HG02938 (cell line): ENCODE results near the gene GRIN1.

Experiments
- ATAC-seq: cut with Tn5 transposase; IDR thresholded peaks from one replicate; pipeline ENCODE4 v1.9.1; 2021; ENCODE audit warnings: mild to moderate bottlenecking, moderate library complexity; ENCODE audit not compliant: unreplicated experiment

The GRIN1 gene

DNA sequence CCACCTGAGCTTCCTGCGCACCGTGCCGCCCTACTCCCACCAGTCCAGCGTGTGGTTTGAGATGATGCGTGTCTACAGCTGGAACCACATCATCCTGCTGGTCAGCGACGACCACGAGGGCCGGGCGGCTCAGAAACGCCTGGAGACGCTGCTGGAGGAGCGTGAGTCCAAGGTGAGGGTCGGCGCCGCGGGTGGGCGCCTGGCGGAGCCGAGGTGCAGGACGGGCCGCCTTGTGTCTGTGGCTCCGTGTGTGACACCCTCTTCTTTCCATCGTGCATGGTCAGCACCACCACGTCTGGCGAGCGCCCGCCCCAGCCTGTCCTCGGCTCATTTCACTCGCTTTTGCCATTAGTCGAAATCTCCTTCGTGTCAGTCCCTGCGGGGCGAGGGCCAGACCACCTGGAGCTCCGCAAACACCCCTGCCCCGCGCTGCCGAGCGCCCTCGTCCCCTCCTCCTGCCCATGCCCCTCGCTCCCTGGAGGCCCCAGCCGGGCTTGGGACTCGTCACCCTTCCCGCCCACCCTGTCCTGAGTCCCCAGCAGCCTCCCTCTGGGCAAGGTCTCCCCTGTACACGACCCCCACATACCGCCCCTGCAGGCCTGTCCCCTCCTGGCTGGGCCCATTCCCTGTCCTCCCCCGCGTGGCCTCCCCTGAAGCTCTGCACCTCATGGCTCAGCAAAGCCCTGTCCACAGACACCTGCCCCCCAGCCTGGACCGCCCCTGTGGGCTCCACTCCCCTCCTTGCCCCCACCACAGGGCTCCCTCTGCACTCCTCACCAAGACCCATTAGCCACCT, 7.0 kb downstream of the GRIN1 start:
- ATAC-seq = no peak

DNA sequence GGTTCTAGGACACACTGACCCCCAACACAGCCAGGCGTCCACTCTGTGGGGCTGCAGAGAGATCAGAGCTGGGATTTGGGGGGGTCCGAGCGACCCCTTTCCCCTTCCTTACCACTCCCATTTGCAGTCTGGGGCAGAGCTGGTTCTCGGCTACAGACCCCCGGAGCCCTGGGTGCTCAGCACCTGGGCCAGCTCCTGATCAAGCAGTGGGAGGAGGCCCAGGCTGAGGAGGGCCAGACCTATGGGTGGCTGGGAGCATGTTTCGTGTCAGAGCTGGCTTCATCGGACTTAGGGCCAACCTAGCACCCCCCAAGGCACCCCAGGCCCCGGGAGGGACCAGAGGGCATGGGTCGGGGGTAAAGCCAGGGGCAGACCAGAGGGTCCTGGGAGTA, 7.6 kb downstream of the GRIN1 start:
- ATAC-seq = no peak

DNA sequence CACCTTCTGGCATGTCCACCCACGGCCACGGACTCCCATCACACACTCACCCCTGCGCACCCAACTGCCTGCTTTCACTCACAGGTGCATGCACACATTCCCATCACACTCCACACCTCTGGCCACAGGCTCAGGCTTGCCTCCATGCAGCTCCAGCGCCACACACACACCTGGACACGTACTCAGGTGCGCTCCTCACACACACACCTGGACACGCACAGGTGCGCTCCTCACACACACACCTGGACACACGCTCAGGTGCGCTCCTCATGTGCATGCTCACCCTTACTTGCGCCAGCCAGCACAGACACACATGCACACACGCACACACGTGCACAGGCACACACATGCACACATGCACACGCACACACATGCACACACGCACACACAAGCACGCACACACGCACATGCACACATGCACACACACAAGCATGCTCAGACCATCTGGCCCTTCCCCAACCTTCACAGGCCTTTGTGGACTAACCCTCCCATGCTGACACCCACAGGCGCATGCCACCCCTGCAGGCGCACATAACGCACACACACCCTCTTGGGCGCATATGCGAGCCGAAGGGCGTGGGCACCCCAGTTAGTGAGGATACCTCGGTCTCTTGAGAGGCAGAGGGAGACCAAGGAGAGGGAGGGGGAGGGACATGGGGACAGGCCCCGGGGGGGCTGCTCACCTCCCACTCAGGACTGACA, 8.3 kb downstream of the GRIN1 start:
- no peak for ATAC-seq

DNA sequence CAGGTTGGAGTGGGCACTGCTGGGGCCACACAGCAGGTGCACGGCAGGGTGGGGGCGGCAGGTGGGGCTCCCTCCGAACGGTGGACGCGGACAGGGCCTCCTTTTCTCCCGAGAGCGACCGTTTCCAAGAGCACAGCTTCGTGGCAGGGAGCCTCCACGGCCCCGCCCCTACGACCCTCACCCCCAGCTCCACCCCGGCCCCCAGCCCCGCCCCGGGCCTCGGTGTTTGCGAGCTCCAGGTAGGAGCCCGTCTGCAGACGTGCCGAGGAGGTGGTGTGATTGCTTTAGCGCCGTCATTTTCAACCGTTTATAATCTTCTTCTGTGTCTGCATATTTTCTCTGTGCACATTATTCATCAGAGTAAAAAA, 8.8 kb downstream of the GRIN1 start:
- ATAC-seq = no peak

DNA sequence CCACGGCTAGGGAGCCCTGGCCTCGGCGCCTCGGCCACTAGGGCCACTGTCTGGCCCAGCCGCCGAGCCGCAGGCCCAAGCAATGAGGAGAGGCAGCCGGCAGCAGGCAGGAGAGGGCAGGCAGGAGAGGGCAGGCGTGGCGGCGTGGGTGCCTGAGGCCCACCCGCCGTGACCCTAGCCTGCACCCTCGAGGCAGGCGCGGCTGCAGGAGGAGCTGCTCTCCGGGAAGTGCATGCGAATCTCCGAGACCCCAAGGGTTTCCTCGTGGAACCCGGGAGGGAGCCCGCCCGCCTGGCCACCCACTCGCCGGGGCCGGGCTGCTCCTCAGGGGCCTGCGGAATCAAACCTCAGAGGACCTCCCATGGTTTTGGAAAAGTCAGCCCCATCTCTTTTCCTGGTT, 9.3 kb downstream of the GRIN1 start:
- ATAC-seq = no peak

DNA sequence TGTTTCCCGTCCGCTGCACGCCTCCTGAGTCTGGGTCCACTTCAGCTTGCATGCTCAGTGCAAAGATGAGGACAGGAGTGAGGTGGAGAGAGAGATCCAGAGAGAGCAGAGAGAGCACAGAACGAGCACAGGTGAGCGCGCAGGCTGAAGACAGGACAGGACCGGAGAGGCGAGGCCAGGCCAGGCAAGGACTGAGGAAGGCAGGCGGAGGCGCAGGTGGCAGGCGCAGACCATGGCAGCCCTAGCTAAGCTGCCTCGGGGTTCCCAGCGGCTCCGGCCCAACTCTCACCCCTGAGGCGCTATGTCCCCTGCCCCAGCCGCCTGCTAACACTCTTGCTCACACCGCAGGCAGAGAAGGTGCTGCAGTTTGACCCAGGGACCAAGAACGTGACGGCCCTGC, 9.7 kb downstream of the GRIN1 start:
- ATAC-seq = no peak

DNA sequence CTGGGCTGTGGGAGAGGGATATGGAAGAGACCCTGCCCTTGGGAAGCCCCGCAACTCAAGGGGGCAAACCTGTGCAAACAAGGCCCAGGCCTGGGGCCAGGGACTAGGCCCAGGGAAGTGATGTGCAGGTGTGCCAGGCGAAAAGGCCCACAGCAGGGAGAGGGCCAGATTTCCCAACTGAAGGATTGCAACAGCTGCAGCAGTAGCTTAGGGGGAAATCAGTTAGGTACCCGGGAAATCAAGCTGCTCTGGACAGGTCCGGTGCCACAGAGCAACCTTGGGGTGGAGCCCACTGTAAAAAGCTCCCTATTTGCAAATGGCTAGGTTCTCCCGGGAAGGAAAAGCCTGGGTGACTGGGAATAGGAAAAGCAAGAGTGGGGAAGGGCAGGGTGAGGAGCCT, 10.4 kb downstream of the GRIN1 start:
- no peak for ATAC-seq

DNA sequence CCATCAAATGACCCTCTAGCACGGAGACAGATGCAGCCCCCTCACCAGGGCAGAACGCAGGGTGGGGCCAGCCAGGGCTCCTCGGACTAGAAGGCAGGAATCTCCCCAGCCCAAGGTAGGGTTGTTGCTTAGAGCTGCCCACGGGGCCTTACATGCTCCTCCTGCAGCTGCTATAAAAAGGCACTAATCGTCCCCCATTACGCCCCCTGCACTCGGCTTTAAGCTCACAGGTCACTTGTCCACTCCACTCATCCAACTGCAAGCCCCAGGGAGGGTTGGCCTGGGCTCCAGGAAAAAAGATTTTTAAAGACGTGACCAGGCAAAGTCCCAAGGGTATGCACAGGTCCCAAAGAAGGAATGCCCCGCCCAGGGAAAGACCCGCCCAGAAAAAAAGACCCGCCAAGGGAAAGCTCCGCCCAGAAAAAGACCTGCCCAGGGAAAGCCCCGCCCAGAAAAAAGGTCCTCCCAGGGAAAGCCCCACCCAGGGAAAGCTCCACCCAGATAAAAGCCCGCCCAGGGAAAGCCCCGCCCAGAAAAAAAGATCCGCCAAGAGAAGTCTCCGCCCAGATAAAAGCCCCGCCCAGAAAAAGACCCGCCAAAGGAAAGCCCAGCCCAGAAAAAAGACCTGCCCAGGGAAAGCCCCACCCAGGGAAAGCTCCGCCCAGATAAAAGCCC, 11.1 kb downstream of the GRIN1 start:
- ATAC-seq = peak; percentile 11

DNA sequence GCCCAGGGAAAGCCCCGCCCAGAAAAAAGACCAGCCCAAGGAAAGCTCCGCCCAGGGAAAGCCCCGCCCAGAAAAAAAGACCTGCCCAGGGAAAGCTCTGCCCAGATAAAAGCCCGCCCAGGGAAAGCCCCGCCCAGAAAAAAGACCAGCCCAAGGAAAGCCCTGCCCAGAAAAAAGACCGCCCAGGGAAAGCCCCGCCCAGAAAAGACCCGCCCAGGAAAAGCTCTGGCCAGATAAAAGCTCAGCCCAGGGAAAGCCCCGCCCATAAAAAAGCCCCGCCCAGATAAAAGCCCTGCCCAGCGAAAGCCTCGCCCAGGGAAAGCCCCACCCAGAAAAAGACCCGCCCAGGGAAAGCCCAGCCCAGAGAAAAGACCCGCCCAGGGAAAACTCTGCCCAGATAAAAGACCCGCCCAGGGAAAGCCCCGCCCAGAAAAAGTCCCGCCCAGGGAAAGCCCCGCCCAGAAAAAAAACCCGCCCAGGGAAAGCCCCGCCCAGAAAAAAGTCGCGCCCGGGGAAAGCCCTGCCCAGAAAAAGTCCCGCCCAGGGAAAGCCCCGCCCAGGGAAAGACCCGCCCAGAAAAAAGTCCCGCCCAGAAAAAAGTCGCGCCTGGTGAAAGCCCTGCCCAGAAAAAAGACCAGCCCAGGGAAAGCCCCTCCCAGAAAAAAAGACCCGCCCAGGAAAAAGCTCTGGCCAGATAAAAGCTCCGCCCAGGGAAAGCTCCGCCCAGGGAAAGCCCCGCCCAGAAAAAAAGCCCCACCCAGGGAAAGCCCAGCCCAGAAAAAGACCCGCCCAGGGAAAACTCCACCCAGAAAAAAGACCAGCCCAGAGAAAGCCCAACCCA, 11.9 kb downstream of the GRIN1 start:
- ATAC-seq = peak; percentile 40

DNA sequence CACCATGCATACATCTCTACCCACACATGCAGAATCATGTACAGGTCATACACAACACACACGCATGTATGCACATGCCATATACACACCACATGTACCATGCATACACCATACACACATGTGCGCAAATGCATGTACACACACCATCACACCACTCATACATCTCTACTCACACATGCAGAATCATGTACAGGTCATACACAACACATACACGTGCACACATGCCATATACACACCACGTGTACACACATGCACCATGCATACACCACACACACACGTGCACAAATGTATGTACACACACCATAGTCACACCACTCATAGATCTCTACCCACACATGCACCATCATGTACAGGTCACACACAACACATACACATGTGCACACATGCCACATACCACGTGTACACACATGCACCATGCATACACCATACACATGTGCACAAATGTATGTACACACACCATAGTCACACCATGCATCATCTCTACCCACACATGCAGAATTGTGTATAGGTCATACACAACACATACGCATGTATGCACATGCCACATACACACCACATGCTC, 14.0 kb downstream of the GRIN1 start:
- no peak for ATAC-seq

DNA sequence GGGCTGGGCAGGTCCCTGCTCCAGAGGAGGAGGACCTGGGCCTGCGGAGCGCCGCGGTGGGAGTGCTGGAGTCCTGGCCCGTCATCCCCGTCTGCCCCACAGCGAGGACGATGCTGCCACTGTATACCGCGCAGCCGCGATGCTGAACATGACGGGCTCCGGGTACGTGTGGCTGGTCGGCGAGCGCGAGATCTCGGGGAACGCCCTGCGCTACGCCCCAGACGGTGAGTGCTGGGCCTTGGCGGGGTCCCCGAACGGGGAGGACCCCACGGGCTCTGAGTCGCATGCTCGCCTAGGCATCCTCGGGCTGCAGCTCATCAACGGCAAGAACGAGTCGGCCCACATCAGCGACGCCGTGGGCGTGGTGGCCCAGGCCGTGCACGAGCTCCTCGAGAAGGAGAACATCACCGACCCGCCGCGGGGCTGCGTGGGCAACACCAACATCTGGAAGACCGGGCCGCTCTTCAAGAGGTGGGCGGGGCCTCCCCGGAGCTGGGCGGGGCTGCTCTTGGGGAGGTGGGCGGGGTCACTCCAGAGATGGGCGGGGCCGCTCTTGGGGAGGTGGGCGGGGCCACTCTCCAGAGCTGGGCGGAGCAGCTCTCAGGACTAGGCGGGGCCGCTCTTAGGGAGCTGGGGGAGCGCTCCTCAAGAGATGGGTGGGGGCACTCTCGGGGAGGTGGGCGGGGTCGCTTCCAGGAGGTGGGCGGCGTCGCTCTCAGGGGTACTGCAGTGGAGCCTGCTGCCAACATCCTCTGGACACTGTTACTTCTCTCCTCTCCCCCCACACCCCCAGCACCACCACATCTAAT, 17.8 kb downstream of the GRIN1 start:
- no peak for ATAC-seq

DNA sequence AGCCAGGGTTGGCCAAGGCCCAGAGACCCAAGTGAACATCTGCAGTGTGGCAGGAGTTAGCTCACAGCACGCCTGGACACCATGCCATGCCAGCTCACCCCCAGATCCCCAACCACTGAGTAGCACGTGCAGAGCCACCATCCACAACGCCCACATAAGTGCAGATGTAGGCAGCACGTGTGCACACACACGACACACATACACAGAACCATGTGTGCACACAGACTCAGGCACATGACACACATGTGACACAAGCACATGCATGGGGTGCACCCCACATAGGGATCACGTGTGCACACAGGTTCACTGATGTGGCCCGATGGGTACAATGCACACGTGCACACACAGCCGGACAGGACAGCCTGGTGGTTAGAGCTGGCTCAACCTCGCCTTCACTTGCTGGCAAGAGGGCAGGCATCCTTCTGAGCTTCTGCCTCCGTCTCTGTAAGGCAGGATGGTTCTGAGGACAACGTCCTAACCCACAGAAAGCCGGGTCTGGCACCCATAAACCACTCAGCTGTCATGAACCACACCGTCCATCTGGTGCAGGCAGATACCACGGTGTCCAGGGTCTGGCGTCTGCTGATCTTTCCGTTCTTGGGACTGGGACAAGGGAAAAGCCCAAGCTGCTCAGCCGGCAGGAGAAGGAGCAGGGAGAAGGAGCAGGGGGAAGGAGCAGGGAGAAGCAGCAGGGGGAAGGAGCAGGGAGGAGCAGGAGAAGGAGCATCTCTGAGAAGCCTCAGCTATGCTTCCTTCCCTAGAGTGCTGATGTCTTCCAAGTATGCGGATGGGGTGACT, 18.9 kb downstream of the GRIN1 start:
- ATAC-seq = no peak

DNA sequence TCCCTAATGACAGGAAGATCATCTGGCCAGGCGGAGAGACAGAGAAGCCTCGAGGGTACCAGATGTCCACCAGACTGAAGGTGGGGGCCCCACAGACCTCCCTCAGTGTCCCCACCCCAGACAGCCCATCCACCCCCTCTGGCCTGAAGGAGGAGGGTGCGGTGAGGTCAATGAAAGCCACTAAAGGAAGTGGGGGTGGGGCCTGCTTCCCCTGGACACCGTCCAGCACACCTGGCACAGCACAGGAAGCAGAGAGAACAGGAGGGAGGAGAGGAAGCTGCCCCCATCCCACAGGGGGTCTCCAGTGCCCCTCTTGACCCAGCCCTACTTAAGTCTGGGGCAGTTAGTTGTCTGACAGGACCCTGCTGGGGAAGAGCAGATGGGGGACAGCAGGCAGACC, 19.7 kb downstream of the GRIN1 start:
- no peak for ATAC-seq

DNA sequence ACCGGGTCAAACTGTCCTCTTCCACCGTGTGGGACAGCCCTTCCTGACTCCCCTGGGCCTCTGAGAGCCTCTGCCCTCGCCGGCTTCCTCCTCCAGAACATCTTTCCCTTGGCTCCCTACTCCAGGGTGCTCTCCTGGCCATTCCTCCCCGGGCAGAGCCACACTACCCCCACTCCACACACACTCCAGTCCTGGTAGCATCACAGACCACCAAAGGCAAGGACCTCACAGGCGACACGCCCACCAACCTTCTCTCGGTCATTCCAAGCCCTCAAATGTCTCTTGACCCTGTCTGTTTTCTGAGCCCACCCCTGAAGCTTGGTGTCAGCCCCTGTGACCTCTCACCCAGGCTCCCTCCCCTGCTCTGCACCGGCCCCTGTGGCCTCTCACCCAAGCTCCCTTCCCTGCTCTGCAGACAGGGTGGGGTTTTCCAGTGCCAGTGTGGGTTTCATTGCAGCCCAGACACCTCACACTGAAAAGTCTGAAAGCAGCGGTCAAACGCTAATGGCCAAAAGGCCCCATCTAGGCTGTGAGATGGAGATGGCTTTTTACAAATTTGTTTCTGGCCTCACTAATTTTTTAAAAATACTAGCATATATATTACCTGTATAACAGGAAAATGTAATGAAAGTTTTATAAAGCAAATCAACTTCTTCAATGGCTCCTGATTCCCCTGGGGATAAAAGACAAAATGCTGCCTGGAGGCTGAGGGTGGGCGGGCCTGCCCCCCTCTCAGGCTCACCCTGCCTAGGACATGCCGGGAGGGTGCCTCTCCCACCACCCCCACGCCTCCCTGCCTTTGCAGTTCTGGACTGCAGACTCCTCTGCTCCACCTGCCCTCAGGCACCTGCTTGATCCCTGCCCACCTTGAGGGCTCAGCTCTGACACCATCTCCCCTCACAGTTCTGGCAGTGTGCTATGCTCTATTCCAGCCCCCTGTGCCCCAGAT, 20.4 kb downstream of the GRIN1 start:
- no peak for ATAC-seq

DNA sequence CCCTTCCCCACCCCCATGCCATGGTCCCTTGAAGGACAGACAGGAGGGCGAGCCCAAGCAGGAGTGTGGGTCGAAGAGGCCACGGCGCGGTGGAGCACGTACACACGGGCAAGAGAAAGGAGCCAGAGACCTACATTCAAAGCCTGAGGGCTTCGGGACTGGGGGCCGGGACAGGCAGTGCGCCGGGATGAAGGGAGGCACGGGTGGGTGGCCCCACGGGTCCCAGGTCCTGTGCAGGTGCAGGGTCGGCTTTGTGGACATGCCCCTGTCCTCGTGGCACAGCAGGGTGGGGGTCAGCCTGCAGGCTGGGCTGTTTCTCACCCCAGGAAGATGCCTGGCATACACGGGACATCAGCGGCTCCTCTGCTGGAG, 21.1 kb downstream of the GRIN1 start:
- ATAC-seq = no peak

DNA sequence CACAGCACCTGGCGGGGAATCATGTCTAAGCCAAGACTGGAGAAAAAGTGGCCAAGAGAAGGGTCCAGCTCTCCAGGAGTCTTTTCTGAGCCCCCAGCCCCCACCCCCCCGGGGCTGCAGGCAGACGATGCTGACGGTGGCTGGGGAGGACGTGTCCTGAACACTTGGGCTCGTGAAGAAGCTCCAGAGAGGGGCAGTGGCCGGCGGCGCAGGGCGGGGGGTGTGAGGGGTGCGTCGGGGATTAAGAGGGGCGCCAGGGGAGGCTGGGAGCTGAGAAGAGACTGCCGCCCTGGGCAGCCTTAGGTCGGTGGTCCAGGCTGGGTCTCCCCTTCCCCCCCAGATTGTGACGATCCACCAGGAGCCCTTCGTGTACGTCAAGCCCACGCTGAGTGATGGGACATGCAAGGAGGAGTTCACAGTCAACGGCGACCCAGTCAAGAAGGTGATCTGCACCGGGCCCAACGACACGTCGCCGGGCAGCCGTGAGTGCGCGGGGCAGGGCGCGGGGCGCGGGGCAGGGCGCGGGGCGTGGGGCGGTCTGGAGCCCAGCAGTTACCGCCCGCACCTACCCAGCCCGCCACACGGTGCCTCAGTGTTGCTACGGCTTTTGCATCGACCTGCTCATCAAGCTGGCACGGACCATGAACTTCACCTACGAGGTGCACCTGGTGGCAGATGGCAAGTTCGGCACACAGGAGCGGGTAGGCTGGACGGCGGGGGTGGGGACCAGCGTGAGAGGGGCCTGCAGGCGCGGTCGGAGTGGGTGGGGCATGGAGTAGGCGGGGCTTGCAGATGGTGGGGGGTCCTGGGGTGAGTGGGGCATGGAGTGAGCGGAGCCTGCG, 22.0 kb downstream of the GRIN1 start:
- ATAC-seq = no peak
